T-cell (primary cell): ENCODE measurements around the gene TMEM181. TPM values are rescaled to one million over a fixed set of nuclear protein-coding genes. Genes with fewer than 3 reads are reported as not detected.
A peak's percentile ranks its signal among the peaks of the same experiment; 100 is the strongest.

Source experiments
- ATAC-seq, 4 experiments: fragments of 200-7000 bp in 3 of 4; fragments of 150-1000 bp in 1 of 4; cut with Tn5 transposase; replicated peaks in 1 of 4; 1 replicate in 3 of 4; 2 replicates in 1 of 4; pipeline ENCODE4 v1.10.0; 2021; ENCODE audit warnings: moderate library complexity in 3 of 4, mild to moderate bottlenecking in 2 of 4, moderate number of reproducible peaks in 1 of 4
- CTCF ChIA-PET, 2 donors: fragments of 300-600 bp; sonication (Branson Sonifier 250); formaldehyde crosslinking; loops; one replicate each; lab custom pipeline; 2022; ENCODE audit warnings: antibody characterized with exemption in 2 of 2; lab: Charles Lee
- POLR2A ChIA-PET, 2 donors: fragments of 300-600 bp; sonication (Branson Sonifier 250); formaldehyde crosslinking; loops; one replicate each; lab custom pipeline; 2022; ENCODE audit warnings: antibody characterized with exemption in 2 of 2; lab: Charles Lee
- DNase-seq, 35 experiments: peaks; one replicate each; pipeline versions ENCODE4 v3.0.0 to v3.0.0-alpha.2; 2013 to 2023
- H3K27ac ChIP-seq: one replicate; pipeline ENCODE4 v1.5.1; 2013; ENCODE audit warnings: low read length
- H3K27me3 ChIP-seq, 2 experiments: replicated peaks in 1 of 2; 1 replicate in 1 of 2; 2 replicates in 1 of 2; pipeline versions ENCODE4 v1.6.1 to v1.7.0; 2013; ENCODE audit warnings: low read length in 1 of 2, mixed read lengths in 1 of 2; ENCODE audit not compliant: control insufficient read depth in 2 of 2, insufficient read depth in 2 of 2; ENCODE audit errors: extremely low read depth in 1 of 2
- H3K36me3 ChIP-seq, 2 donors: 1 replicate in 1 of 2; 2 replicates in 1 of 2; pipeline versions ENCODE4 v1.6.1 to v1.7.0; 2013; ENCODE audit warnings: low read length in 1 of 2; ENCODE audit not compliant: control insufficient read depth in 2 of 2, insufficient read depth in 1 of 2; ENCODE audit errors: extremely low read depth in 1 of 2
- H3K4me1 ChIP-seq, 2 experiments: 1 replicate in 1 of 2; 2 replicates in 1 of 2; pipeline versions ENCODE4 v1.6.1 to v1.7.0; 2013; ENCODE audit warnings: low read length in 2 of 2, mixed read lengths in 1 of 2; ENCODE audit not compliant: insufficient read depth in 2 of 2, control insufficient read depth in 1 of 2; ENCODE audit errors: extremely low read depth in 1 of 2
- H3K4me3 ChIP-seq, 2 donors: 1 replicate in 1 of 2; 2 replicates in 1 of 2; pipeline versions ENCODE4 v1.5.1 to v1.7.0; 2013; ENCODE audit warnings: mild to moderate bottlenecking in 2 of 2, low read length in 1 of 2, moderate library complexity in 1 of 2; ENCODE audit not compliant: control insufficient read depth in 1 of 2; ENCODE audit errors: extremely low read depth in 1 of 2
- H3K9me3 ChIP-seq: 2 replicates; pipeline ENCODE4 v1.7.0; 2013
- H3K27ac Mint-ChIP-seq, 2 donors: one replicate each; pipeline ENCODE4 v1.8.0; 2020 to 2021; ENCODE audit warnings: mild to moderate bottlenecking in 2 of 2, mixed read lengths in 2 of 2
- H3K27me3 Mint-ChIP-seq, 2 donors: one replicate each; pipeline ENCODE4 v1.8.0; 2021 to 2022; ENCODE audit warnings: mixed read lengths in 2 of 2
- H3K36me3 Mint-ChIP-seq: one replicate; pipeline ENCODE4 v1.8.0; 2021; ENCODE audit warnings: mixed read lengths
- H3K4me1 Mint-ChIP-seq, 3 donors: one replicate each; pipeline ENCODE4 v1.8.0; 2020 to 2022; ENCODE audit warnings: mixed read lengths in 3 of 3, mild to moderate bottlenecking in 1 of 3
- H3K4me3 Mint-ChIP-seq, 3 donors: one replicate each; pipeline ENCODE4 v1.8.0; 2020 to 2022; ENCODE audit warnings: mild to moderate bottlenecking in 3 of 3, mixed read lengths in 3 of 3, moderate library complexity in 3 of 3
- H3K9me3 Mint-ChIP-seq, 3 donors: one replicate each; pipeline ENCODE4 v1.8.0; 2020 to 2022; ENCODE audit warnings: mixed read lengths in 3 of 3
- WGBS: methylation state at CpG from one replicate; pipeline ENCODE4 v1.1.5; 2013; ENCODE audit warnings: missing lambda C conversion rate; ENCODE audit not compliant: insufficient coverage; 5-methylcytosine and 5-hydroxymethylcytosine counted together
- total RNA-seq, 35 experiments: library from RNA in 6 of 35; stranded (reverse) in 6 of 35; fragments of 120-200 nt in 1 of 35; gene quantifications; one replicate each; pipeline versions ENCODE4 v1.2.1 to v1.2.4 and lab custom pipeline; 2013 to 2026

The TMEM181 gene, protein sequence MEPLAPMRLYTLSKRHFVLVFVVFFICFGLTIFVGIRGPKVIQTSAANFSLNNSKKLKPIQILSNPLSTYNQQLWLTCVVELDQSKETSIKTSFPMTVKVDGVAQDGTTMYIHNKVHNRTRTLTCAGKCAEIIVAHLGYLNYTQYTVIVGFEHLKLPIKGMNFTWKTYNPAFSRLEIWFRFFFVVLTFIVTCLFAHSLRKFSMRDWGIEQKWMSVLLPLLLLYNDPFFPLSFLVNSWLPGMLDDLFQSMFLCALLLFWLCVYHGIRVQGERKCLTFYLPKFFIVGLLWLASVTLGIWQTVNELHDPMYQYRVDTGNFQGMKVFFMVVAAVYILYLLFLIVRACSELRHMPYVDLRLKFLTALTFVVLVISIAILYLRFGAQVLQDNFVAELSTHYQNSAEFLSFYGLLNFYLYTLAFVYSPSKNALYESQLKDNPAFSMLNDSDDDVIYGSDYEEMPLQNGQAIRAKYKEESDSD
- total RNA-seq (10 to 100 TPM; 15.9 to 21.5 (median 19.9) TPM), total RNA-seq (lab: John Stamatoyannopoulos, UW) (41.8 to 93.4 (median 59.8) reads per million in 29 experiments)
- 28.3 TPM for total RNA-seq (2013)

GRCh38 chr6:158559895-158560835 is at the start of gene TMEM181:
Gene TMEM181 (plus strand): TSS chr6:158560091. CDS start chr6:158560225, 134 bp downstream.
- Mint-ChIP-seq H3K27ac (peak within 1 kb of the TSS; percentile 94), H3K4me3 (peak within 1 kb of the TSS; percentile 94 to 96 (median 95)), H3K4me1 (peaks cover 39 to 50% (median 47%) of the 10 kb centered on the region in 3 donors), H3K9me3 (no peaks in the 10 kb centered on the region), H3K36me3 (no peaks in the 10 kb centered on the region), H3K27me3 (no peaks in the 10 kb centered on the region)
- peaks cover 0 to 5% of the 10 kb centered on the region in 2 donors for H3K36me3 ChIP-seq
- H3K27me3 ChIP-seq, result no peaks in the 10 kb centered on the region
- under 1% methylated on average over 118 of the region's 120 CpGs for WGBS
- ATAC-seq (peak; percentile 91 to 94 (median 92)), DNase-seq (peak; percentile 75 to 95 (median 85))
- H3K27ac ChIP-seq, result peak within 1 kb of the TSS; percentile 76
- H3K4me3 ChIP-seq, result peak within 1 kb of the TSS; percentile 71 to 72
- peaks cover 5 to 53% of the 10 kb centered on the region in 2 experiments for H3K4me1 ChIP-seq
- H3K9me3 ChIP-seq, result no peaks in the 10 kb centered on the region
- ChIA-PET CTCF (interaction anchor here in 1 of 2 donors (0.7 to 1.2 kb wide), 3 partner anchors 35 to 339 kb away, joined by 4 read pairs; no protein-coding TSS in a partner anchor), POLR2A (interaction anchor here (0.5 to 0.7 kb wide), 3 partner anchors 10 to 81 kb away, joined by 3 to 4 read pairs (median 3); no protein-coding TSS in a partner anchor)

DNA sequence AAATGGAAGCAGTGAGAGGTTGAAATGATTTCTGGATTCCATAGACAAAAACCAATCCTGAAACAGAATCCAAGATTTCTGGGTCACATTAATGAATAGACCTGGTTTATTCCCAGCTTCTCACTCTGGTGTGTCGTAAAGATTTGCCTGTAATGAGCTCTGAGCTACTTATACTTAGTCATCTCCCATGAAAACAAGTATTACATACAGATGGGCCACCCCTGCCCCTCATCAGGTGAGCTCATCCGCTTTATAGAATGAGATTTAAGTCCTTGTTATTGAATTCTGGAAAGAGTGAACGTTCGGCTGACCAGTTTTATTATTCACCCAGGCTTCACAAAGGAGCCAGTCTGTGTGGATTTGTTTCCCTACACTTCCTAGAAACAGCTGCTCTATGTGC is 47.1 kb upstream of the TMEM181 start:
- POLR2A ChIA-PET, result no interaction called here
- no peak overlapping the region for H3K4me3 ChIP-seq
- ATAC-seq (no peak), DNase-seq (no peak)
- Mint-ChIP-seq H3K4me1 (peaks cover 22 to 37% (median 28%) of the 10 kb centered on the region in 3 donors), H3K27me3 (no peaks in the 10 kb centered on the region), H3K4me3 (no peak overlapping the region), H3K36me3 (peaks cover 5% of the 10 kb centered on the region), H3K27ac (no peak overlapping the region), H3K9me3 (no peaks in the 10 kb centered on the region)
- peaks cover 17 to 36% of the 10 kb centered on the region in 2 experiments for H3K4me1 ChIP-seq
- H3K27ac ChIP-seq, result no peak overlapping the region
- CTCF ChIA-PET, result interaction anchor here in 1 of 2 donors (0.6 to 1.7 kb wide), 2 partner anchors 88 to 292 kb away, joined by 3 to 6 read pairs; no protein-coding TSS in a partner anchor
- 92% methylated on average over 2 of the region's 4 CpGs for WGBS
- no peaks in the 10 kb centered on the region for H3K9me3 ChIP-seq
- no peaks in the 10 kb centered on the region for H3K36me3 ChIP-seq
- H3K27me3 ChIP-seq, result peaks cover 0 to 11% of the 10 kb centered on the region in 2 experiments

DNA sequence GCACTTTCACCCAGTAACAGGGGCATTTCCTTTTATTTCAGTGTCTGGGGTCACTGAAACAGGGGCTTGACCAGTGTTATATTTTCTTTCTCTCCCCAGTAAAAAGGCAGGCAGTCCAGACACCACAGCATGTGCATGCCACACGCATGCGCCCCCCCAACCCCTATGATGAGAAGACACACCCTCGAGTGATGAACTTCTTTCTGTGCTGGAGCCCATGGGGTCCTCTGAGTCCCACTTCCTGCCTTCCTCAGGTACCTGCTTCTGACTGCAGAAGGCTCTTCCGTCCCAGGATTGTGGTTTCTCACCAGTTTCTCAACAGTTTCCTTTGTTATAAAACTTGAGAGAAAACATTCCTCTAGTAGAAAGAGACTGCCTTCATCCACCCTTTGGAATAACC is 45.7 kb upstream of the TMEM181 start:
- WGBS, result 0% methylated on average over 3 of the region's 4 CpGs

GRCh38 chr6:158514991-158515390 is 44.9 kb upstream of the TMEM181 start:
- no peak overlapping the region for H3K4me3 ChIP-seq
- H3K36me3 ChIP-seq, result no peaks in the 10 kb centered on the region
- 100% methylated on average over 3 of the region's 8 CpGs for WGBS
- H3K27me3 ChIP-seq, result peaks cover 0 to 24% of the 10 kb centered on the region in 2 experiments
- ATAC-seq (no peak), DNase-seq (no peak)
- Mint-ChIP-seq H3K4me3 (peak overlapping the region in 1 of 3 donors; percentile 45), H3K4me1 (peaks cover 30 to 46% (median 37%) of the 10 kb centered on the region in 3 donors), H3K9me3 (no peaks in the 10 kb centered on the region), H3K27ac (peak overlapping the region in 1 of 2 donors; percentile 44), H3K27me3 (peaks cover 3% of the 10 kb centered on the region in 2 donors), H3K36me3 (no peaks in the 10 kb centered on the region)
- ChIA-PET POLR2A (no interaction called here), CTCF (interaction anchor here in 1 of 2 donors (0.5 kb wide), 1 partner anchor 299 kb away, joined by 3 read pairs; no protein-coding TSS in a partner anchor)
- peaks cover 20 to 45% of the 10 kb centered on the region in 2 experiments for H3K4me1 ChIP-seq
- no peaks in the 10 kb centered on the region for H3K9me3 ChIP-seq
- no peak overlapping the region for H3K27ac ChIP-seq

More for the DNA sequence above, 45.7 kb upstream of the TMEM181 start:
- ATAC-seq (peak in 3 of 4 experiments; percentile 28 to 39 (median 28)), DNase-seq (peak in 1 of 35 experiments; percentile 10)
- Histone ChIP-seq H3K27ac (no peak overlapping the region), H3K9me3 (no peaks in the 10 kb centered on the region), H3K4me3 (no peak overlapping the region), H3K4me1 (peaks cover 20 to 45% of the 10 kb centered on the region in 2 experiments), H3K36me3 (no peaks in the 10 kb centered on the region), H3K27me3 (peaks cover 0 to 16% of the 10 kb centered on the region in 2 experiments)
- peaks cover 30 to 46% (median 37%) of the 10 kb centered on the region in 3 donors for H3K4me1 Mint-ChIP-seq
- CTCF ChIA-PET, result no interaction called here
- H3K36me3 Mint-ChIP-seq, result no peaks in the 10 kb centered on the region
- no peaks in the 10 kb centered on the region for H3K27me3 Mint-ChIP-seq
- peak overlapping the region in 1 of 3 donors; percentile 38 for H3K4me3 Mint-ChIP-seq
- H3K27ac Mint-ChIP-seq, result peak overlapping the region in 1 of 2 donors; percentile 8
- no peaks in the 10 kb centered on the region for H3K9me3 Mint-ChIP-seq
- POLR2A ChIA-PET, result no interaction called here

- Mint-ChIP-seq H3K27ac (no peak overlapping the region), H3K4me1 (peaks cover 30 to 46% (median 37%) of the 10 kb centered on the region in 3 donors), H3K36me3 (no peaks in the 10 kb centered on the region), H3K27me3 (peaks cover 5 to 10% of the 10 kb centered on the region in 2 donors), H3K9me3 (no peaks in the 10 kb centered on the region), H3K4me3 (peak overlapping the region in 1 of 3 donors; percentile 45)
- ATAC-seq (no peak), DNase-seq (no peak)
- Histone ChIP-seq H3K9me3 (no peaks in the 10 kb centered on the region), H3K27me3 (peaks cover 0 to 24% of the 10 kb centered on the region in 2 experiments), H3K4me3 (peak overlapping the region in 1 of 2 donors; percentile 19), H3K36me3 (no peaks in the 10 kb centered on the region), H3K27ac (no peak overlapping the region), H3K4me1 (peaks cover 20 to 45% of the 10 kb centered on the region in 2 experiments)
- CTCF ChIA-PET, result no interaction called here
- WGBS, result 38% methylated on average over 32 of the region's 33 CpGs
- POLR2A ChIA-PET, result no interaction called here
Observed at GRCh38 chr6:158516098-158516497, 43.8 kb upstream of the TMEM181 start.
